Fibroblast of villous mesenchyme (primary cell): ENCODE results near the gene ENPP6. TPM values are rescaled to one million over a fixed set of nuclear protein-coding genes. Genes with fewer than 3 reads are reported as not detected.

ENCODE experiments used
- DNase-seq: peaks from one replicate; pipeline ENCODE4 v3.0.0-alpha.2; 2010; ENCODE audit warnings: low read depth
- H3K4me3 ChIP-seq: 2 replicates; pipeline ENCODE4 v1.5.1; 2011; ENCODE audit warnings: low read depth, mild to moderate bottlenecking, low read length
- total RNA-seq: library from RNA; depleted of rRNA; stranded (reverse); fragments of >200 nt; gene quantifications from 2 replicates; pipeline ENCODE4 v1.2.3, GENCODE V29; 2012
- TF ChIP-seq, protein P1 (sequence below): IDR thresholded peaks from 2 replicates; pipeline ENCODE4 v1.5.1; 2012; ENCODE audit warnings: low read depth, mild to moderate bottlenecking, low read length; ENCODE audit not compliant: insufficient read depth

The ENPP6 gene
- total RNA-seq, 1 donor = not detected

DNA sequence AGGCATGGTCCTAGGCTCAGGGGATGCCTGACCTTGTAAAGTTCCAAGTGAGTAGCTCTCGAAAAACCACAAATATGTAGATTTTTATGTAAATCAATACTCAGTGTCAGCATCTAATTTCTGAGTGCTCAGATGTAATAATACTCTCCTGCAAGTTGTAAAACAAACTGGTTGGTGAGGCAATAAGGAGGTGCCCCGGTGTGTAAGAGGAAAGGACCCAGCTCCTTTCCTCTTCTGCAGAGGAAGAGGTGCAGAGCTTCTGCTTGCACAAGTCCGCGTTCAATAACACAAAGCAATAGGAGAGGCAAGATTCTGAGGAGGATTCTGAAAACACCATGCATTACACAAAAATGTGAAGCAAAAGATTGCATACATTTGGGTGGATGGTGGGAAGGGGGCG is 43.6 kb upstream of the ENPP6 start:
- no peak overlapping the region for H3K4me3 ChIP-seq
- TF ChIP-seq, protein P1, sequence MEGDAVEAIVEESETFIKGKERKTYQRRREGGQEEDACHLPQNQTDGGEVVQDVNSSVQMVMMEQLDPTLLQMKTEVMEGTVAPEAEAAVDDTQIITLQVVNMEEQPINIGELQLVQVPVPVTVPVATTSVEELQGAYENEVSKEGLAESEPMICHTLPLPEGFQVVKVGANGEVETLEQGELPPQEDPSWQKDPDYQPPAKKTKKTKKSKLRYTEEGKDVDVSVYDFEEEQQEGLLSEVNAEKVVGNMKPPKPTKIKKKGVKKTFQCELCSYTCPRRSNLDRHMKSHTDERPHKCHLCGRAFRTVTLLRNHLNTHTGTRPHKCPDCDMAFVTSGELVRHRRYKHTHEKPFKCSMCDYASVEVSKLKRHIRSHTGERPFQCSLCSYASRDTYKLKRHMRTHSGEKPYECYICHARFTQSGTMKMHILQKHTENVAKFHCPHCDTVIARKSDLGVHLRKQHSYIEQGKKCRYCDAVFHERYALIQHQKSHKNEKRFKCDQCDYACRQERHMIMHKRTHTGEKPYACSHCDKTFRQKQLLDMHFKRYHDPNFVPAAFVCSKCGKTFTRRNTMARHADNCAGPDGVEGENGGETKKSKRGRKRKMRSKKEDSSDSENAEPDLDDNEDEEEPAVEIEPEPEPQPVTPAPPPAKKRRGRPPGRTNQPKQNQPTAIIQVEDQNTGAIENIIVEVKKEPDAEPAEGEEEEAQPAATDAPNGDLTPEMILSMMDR = no peak
- no peak for DNase-seq

GRCh38 chr4:184259866-184260265 is 42.2 kb upstream of the ENPP6 start:
- TF ChIP-seq, protein P1 = no peak
- no peak for DNase-seq
- no peak overlapping the region for H3K4me3 ChIP-seq

- no peak for DNase-seq
- TF ChIP-seq, protein P1 = no peak
- no peak overlapping the region for H3K4me3 ChIP-seq
These were observed 41.4 kb upstream of the ENPP6 start for GRCh38 chr4:184259081-184259480.

DNA sequence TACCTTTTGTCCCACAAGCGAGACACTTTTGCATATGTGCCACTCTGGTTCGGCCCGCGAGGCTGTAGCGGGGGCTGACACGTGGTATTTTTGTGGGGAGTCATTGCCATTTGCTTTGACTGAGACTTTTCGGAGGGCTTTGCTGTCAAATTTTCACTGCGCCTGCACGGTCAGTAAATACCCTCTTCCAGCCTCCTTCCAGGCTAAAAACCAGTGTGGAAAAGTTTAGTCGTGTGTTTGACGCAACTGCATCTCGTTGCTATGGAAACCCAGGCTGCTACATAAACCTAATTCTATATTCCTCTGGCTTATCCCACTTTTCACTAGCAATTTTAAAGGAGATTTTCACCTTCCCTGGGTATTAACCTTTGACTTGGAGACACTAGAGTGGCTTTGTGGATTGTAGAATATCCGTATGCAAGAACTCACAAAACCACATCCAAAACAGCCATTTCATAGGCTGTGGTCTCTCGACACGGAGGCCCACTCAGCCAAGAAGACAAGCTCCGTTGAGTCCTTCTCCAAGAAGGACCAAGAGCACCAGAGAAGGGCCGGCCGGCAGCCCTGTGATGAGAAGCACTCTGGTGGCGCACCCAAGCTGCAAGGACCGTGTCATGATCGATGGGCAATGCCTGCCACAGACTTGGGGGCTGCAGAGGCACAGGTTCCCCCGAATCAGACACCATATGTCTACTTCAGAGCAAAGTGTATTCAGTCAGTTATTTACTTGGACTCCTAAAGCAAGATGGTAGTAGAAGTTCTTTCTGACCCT is 38.4 kb upstream of the ENPP6 start:
- DNase-seq = no peak
- H3K4me3 ChIP-seq = no peak overlapping the region
- TF ChIP-seq, protein P1 = no peak

DNA sequence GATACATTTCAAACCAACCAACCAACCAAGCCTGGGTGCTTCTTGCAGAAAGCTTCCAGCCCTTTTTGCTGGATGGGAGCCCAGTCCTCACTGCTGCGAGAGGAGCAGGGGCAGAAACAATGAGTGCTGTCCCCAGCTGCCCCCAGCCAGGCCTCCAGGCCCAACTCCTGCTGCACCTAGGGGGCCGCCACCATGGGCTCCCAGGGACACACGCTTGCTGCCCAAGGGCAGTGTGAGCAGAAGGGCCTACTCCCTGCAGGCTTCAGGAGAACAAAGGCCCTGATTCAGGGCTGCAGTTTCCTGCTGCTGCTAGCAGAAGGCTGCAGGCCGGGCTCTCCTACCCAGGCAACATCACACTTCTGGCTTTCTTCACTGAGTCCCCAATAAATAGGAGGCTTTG is 37.7 kb upstream of the ENPP6 start:
- H3K4me3 ChIP-seq = no peak overlapping the region
- TF ChIP-seq, protein P1 = no peak
- DNase-seq = no peak

DNA sequence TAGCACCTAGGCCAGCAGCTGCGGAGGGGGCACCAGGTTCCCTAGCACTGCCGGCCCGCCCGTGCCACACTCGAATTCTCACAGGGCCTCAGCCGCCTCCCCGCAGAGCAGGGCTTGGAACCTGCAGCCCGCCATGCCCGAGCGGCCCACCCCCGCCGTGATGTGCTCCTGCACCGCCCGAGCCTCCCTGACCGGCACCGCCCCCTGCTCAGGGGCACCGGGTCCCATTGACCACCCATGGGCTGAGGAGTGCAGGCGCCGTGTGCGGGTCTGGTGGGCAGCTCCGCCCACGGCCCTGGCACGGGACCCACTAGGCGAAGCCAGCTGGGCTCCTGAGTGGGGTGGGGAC is 35.4 kb upstream of the ENPP6 start:
- H3K4me3 ChIP-seq = no peak overlapping the region
- no peak for DNase-seq
- TF ChIP-seq, protein P1 = no peak
